ENCODE data around the gene SDK1. TPM values are rescaled to one million over a fixed set of nuclear protein-coding genes. Genes with fewer than 3 reads are reported as not detected.
"Not testable (repeated sequence)": the region's sequence is repeated elsewhere in the genome, so short reads cannot be mapped to it uniquely, and the experiment has no call there.

Gene SDK1
- total and polyA plus RNA-seq, 10 of the 15 experiments (the other 5 are each of a cell fraction or from before 2014, with no cell fraction given) = 0.14 to 0.33 TPM; not detected in 8

GRCh38 chr7:3582145-3582544, 281.1 kb downstream of the SDK1 start:
- H3K36me3 ChIP-seq (ENCODE audit: control insufficient read depth in 2 of 2, insufficient read depth in 2 of 2, low read length in 1 of 2); H3K79me2 ChIP-seq (ENCODE audit: control insufficient read depth, insufficient read depth, low read length); BruUV-seq (replicated peaks); H3K9me3 ChIP-seq (replicated peaks; ENCODE audit: control insufficient read depth, insufficient read depth, low read length); H4K20me1 ChIP-seq (ENCODE audit: control insufficient read depth, insufficient read depth); H3K4me2 ChIP-seq (ENCODE audit: control insufficient read depth, insufficient read depth); H3K9ac ChIP-seq (ENCODE audit: control insufficient read depth, insufficient read depth, low read length); SMC1A ChIA-PET (ENCODE audit: uncharacterized antibody, unreplicated experiment); ATAC-seq; H3K4me3 ChIP-seq; H3K27ac ChIP-seq (ENCODE audit: control insufficient read depth, insufficient read depth); FAIRE-seq; H3K27me3 ChIP-seq (replicated peaks in 1 of 2; ENCODE audit: control insufficient read depth in 2 of 2, insufficient read depth in 2 of 2, low read length in 1 of 2); CTCF ChIA-PET; DNase-seq (ENCODE audit: low read depth, low spot score); H2AFZ ChIP-seq (ENCODE audit: control insufficient read depth, low read depth, low read length); intact Hi-C loops (cut with micrococcal nuclease; ENCODE audit: unreplicated experiment); RAD21 ChIA-PET (ENCODE audit: unreplicated experiment); in situ Hi-C loops (cut with MboI); H3K4me1 ChIP-seq (ENCODE audit: control insufficient read depth, insufficient read depth, low read length); POLR2A ChIA-PET: not testable (repeated sequence)

GRCh38 chr7:3585826-3586225, 284.8 kb downstream of the SDK1 start:
- Histone ChIP-seq H3K27me3 (replicated peaks in 1 of 2; ENCODE audit: control insufficient read depth in 2 of 2, insufficient read depth in 2 of 2, low read length in 1 of 2) (no peaks in the 10 kb centered on the region), H3K9ac (ENCODE audit: control insufficient read depth, insufficient read depth, low read length) (no peak overlapping the region), H3K4me3 (no peak overlapping the region), H3K27ac (ENCODE audit: control insufficient read depth, insufficient read depth) (no peak overlapping the region), H3K9me3 (replicated peaks; ENCODE audit: control insufficient read depth, insufficient read depth, low read length) (no peaks in the 10 kb centered on the region), H3K4me2 (ENCODE audit: control insufficient read depth, insufficient read depth) (no peak overlapping the region), H4K20me1 (ENCODE audit: control insufficient read depth, insufficient read depth) (no peaks in the 10 kb centered on the region), H3K4me1 (ENCODE audit: control insufficient read depth, insufficient read depth, low read length) (no peaks in the 10 kb centered on the region), H3K79me2 (ENCODE audit: control insufficient read depth, insufficient read depth, low read length) (no peaks in the 10 kb centered on the region), H2AFZ (ENCODE audit: control insufficient read depth, low read depth, low read length) (no peak overlapping the region), H3K36me3 (ENCODE audit: control insufficient read depth in 2 of 2, insufficient read depth in 2 of 2, low read length in 1 of 2) (no peaks in the 10 kb centered on the region)
- TF ChIP-seq SUZ12 (IDR thresholded peaks at IDR 0.05; ENCODE audit: unreplicated experiment) (no peak), RELA (IDR thresholded peaks at IDR 0.05; ENCODE audit: borderline replicate concordance, partially characterized antibody) (no peak), HDAC6 (IDR thresholded peaks at IDR 0.05; ENCODE audit: unreplicated experiment) (no peak), DPF2 (IDR thresholded peaks at IDR 0.05) (no peak), WRNIP1 (IDR thresholded peaks at IDR 0.05; ENCODE audit: borderline replicate concordance, low read depth, low read length) (no peak), YY1 (IDR thresholded peaks at IDR 0.05; ENCODE audit: low read depth, low read length) (no peak), ZBED1 (IDR thresholded peaks at IDR 0.05; ENCODE audit: borderline replicate concordance) (no peak), SREBF2 (IDR thresholded peaks at IDR 0.05; ENCODE audit: low read length) (no peak), SPI1 (IDR thresholded peaks at IDR 0.05; ENCODE audit: borderline replicate concordance, insufficient read depth, low read depth, low read length) (no peak), MAX (IDR thresholded peaks at IDR 0.05; ENCODE audit: low read depth, low read length) (no peak), FOXM1 (IDR thresholded peaks at IDR 0.05; ENCODE audit: low read depth, low read length) (no peak), BMI1 (IDR thresholded peaks at IDR 0.05; ENCODE audit: borderline replicate concordance) (no peak), CBX5 (IDR thresholded peaks at IDR 0.05; ENCODE audit: low read depth) (no peak)
- in situ Hi-C loops (cut with MboI) (no loop called here), intact Hi-C loops (cut with micrococcal nuclease; ENCODE audit: unreplicated experiment) (no loop called here)
- no peak for ATAC-seq
- no peak for DNase-seq (ENCODE audit: low read depth, low spot score)
- ChIA-PET CTCF (no interaction called here), RAD21 (ENCODE audit: unreplicated experiment) (no interaction called here), POLR2A (no interaction called here), SMC1A (ENCODE audit: uncharacterized antibody, unreplicated experiment) (interaction anchor here (1.0 kb wide), 1 partner anchor 23 kb away, joined by 3 read pairs; no protein-coding TSS in a partner anchor)
- no TSS peak for BruUV-seq (replicated peaks)
- no peak for FAIRE-seq
- WGBS (ENCODE audit: insufficient coverage, insufficient replicate concordance, low lambda C conversion rate, missing lambda C conversion rate) = 54% methylated on average over 4 of the region's 4 CpGs

Data from GM12878 (cell line).